Measurements from ENCODE around the gene PARVB.

GRCh38 chr22:44003405-44004103 is 20.5 kb upstream of the PARVB start:
- TF ChIP-seq CTCF (IDR thresholded peaks at IDR 0.05) (no peak), POLR2A (IDR thresholded peaks at IDR 0.05) (no peak), EP300 (IDR thresholded peaks at IDR 0.05) (no peak)
